Measurements from ENCODE around the gene TDRD7.

GRCh38 chr9:97510797-97511654 is 99.1 kb downstream of the TDRD7 start:
- TF ChIP-seq, protein P1, sequence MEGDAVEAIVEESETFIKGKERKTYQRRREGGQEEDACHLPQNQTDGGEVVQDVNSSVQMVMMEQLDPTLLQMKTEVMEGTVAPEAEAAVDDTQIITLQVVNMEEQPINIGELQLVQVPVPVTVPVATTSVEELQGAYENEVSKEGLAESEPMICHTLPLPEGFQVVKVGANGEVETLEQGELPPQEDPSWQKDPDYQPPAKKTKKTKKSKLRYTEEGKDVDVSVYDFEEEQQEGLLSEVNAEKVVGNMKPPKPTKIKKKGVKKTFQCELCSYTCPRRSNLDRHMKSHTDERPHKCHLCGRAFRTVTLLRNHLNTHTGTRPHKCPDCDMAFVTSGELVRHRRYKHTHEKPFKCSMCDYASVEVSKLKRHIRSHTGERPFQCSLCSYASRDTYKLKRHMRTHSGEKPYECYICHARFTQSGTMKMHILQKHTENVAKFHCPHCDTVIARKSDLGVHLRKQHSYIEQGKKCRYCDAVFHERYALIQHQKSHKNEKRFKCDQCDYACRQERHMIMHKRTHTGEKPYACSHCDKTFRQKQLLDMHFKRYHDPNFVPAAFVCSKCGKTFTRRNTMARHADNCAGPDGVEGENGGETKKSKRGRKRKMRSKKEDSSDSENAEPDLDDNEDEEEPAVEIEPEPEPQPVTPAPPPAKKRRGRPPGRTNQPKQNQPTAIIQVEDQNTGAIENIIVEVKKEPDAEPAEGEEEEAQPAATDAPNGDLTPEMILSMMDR (IDR thresholded peaks at IDR 0.05; ENCODE audit: low read depth, low read length), result no peak
- no peak for TF ChIP-seq POLR2A (IDR thresholded peaks at IDR 0.05; ENCODE audit: extremely low read depth, insufficient read length)

All from NB4 (cell line).